SK-N-SH (cell line): Measurements from ENCODE around the gene IRF2. TPM values are rescaled to one million over a fixed set of nuclear protein-coding genes. Genes with fewer than 3 reads are reported as not detected.

Experiments
- CTCF ChIA-PET: fragments of 300-600, 350-600 bp; formaldehyde crosslinking; extraction: SDS; loops from one replicate; lab custom pipeline; 2021; lab: Yijun Ruan, JAX
- POLR2A ChIA-PET: fragments of 350-600 bp; sonication (Branson Sonifier 250); formaldehyde crosslinking; extraction: SDS; loops from one replicate; lab custom pipeline; 2020; ENCODE audit warnings: antibody characterized with exemption, inconsistent platforms; lab: Yijun Ruan, JAX
- DNase-seq: peaks from one replicate; pipeline ENCODE4 v3.0.0; 2012
- H2AFZ ChIP-seq: fragments of 200-600 bp; sonication (generic); 2 replicates; pipeline ENCODE4 v1.8.1; 2016; ENCODE audit warnings: antibody characterized with exemption, mild to moderate bottlenecking, low read depth
- H3F3A ChIP-seq: fragments of 200-600 bp; sonication (generic); replicated peaks from 2 replicates; pipeline ENCODE3; 2016; ENCODE audit warnings: antibody characterized with exemption, mild to moderate bottlenecking; ENCODE audit not compliant: insufficient read depth
- H3K27ac ChIP-seq, 2 experiments: fragments of 200-500 bp in 1 of 2; fragments of 200-600 bp in 1 of 2; sonication (Bioruptor generic) in 1 of 2; sonication (generic), shearing (Covaris generic) in 1 of 2; 2 replicates each; pipeline versions ENCODE4 v1.5.1 to v1.6.1; 2014 to 2016; ENCODE audit warnings: low read depth in 2 of 2, inconsistent platforms in 1 of 2, low read length in 1 of 2, mild to moderate bottlenecking in 1 of 2, mixed read lengths in 1 of 2
- H3K27me3 ChIP-seq: fragments of 200-600 bp; sonication (generic), shearing (Covaris generic); 2 replicates; pipeline ENCODE4 v1.6.1; 2016; ENCODE audit warnings: mixed run types; ENCODE audit not compliant: insufficient read depth
- H3K36me3 ChIP-seq, 2 experiments: fragments of 200-500 bp in 1 of 2; fragments of 200-600 bp in 1 of 2; sonication (Bioruptor generic) in 1 of 2; sonication (generic) in 1 of 2; replicated peaks in 1 of 2; 2 replicates each; pipeline versions ENCODE3 to v1.5.1; 2014 to 2016; ENCODE audit warnings: low read length in 1 of 2, mild to moderate bottlenecking in 1 of 2; ENCODE audit not compliant: insufficient read depth in 2 of 2, control insufficient read depth in 1 of 2
- H3K4me1 ChIP-seq, 2 experiments: fragments of 200-500 bp in 1 of 2; fragments of 200-600 bp in 1 of 2; sonication (Bioruptor generic) in 1 of 2; sonication (generic), shearing (Covaris generic) in 1 of 2; 2 replicates each; pipeline versions ENCODE4 v1.5.1 to v1.6.1; 2014 to 2016; ENCODE audit warnings: low read depth in 1 of 2, low read length in 1 of 2, mixed run types in 1 of 2; ENCODE audit not compliant: insufficient read depth in 2 of 2, control insufficient read depth in 1 of 2
- H3K4me2 ChIP-seq: fragments of 200-600 bp; sonication (generic), shearing (Covaris generic); 2 replicates; pipeline ENCODE4 v1.6.1; 2017; ENCODE audit warnings: mixed run types
- H3K4me3 ChIP-seq, 2 experiments: fragments of 200-500 bp in 1 of 2; fragments of 200-600 bp in 1 of 2; sonication (Bioruptor generic) in 1 of 2; sonication (generic), shearing (Covaris generic) in 1 of 2; 2 replicates each; pipeline versions ENCODE4 v1.5.1 to v1.8.1; 2014 to 2016; ENCODE audit warnings: low read depth in 2 of 2, inconsistent platforms in 1 of 2, low read length in 1 of 2, mild to moderate bottlenecking in 1 of 2, mixed read lengths in 1 of 2, moderate library complexity in 1 of 2
- H3K79me2 ChIP-seq: fragments of 200-600 bp; sonication (generic); 2 replicates; pipeline ENCODE4 v1.8.1; 2017; ENCODE audit warnings: mild to moderate bottlenecking; ENCODE audit not compliant: insufficient read depth
- H3K9ac ChIP-seq: fragments of 200-600 bp; sonication (generic); 2 replicates; pipeline ENCODE4 v1.6.1; 2017; ENCODE audit warnings: mixed run types
- H3K9me2 ChIP-seq: fragments of 200-600 bp; sonication (generic); 2 replicates; pipeline ENCODE4 v1.6.1; 2017; ENCODE audit warnings: mixed run types
- H3K9me3 ChIP-seq: fragments of 200-600 bp; sonication (generic); 2 replicates; pipeline ENCODE4 v1.6.1; 2017; ENCODE audit warnings: mixed run types, mild to moderate bottlenecking, moderate library complexity
- H4K20me1 ChIP-seq: fragments of 200-600 bp; sonication (generic); 2 replicates; pipeline ENCODE4 v1.6.1; 2017; ENCODE audit warnings: mild to moderate bottlenecking, mixed run types; ENCODE audit not compliant: insufficient read depth
- EZH2phosphoT487 ChIP-seq: fragments of 200-600 bp; sonication (generic); IDR thresholded peaks from 2 replicates; pipeline ENCODE4 v1.6.1; 2017; ENCODE audit warnings: low read depth, mixed run types, mild to moderate bottlenecking, antibody characterized with exemption, moderate library complexity, borderline replicate concordance
- FOXJ3 ChIP-seq: sonication (generic); formaldehyde crosslinking; IDR thresholded peaks from 2 replicates; pipeline ENCODE4 v1.5.1; 2020; ENCODE audit warnings: mild to moderate bottlenecking, missing genetic modification reagents
- FOXM1 ChIP-seq: IDR thresholded peaks from 2 replicates; pipeline ENCODE4 v1.4.0; 2012; ENCODE audit warnings: low read depth, mild to moderate bottlenecking
- MXI1 ChIP-seq: IDR thresholded peaks from 2 replicates; pipeline ENCODE4 v1.6.1; 2012; ENCODE audit warnings: mild to moderate bottlenecking, low read depth, low read length, improper control_type of control experiment
- RAD21 ChIP-seq: IDR thresholded peaks from 2 replicates; pipeline ENCODE4 v1.6.1; 2012; ENCODE audit warnings: mild to moderate bottlenecking, low read length
- RCOR1 ChIP-seq: fragments of 150-350 bp; IDR thresholded peaks from 2 replicates; pipeline ENCODE4 v1.6.1; 2017; ENCODE audit warnings: antibody characterized with exemption, low read length
- RFX5 ChIP-seq: IDR thresholded peaks from 2 replicates; pipeline ENCODE4 v1.6.1; 2012; ENCODE audit warnings: mild to moderate bottlenecking, improper control_type of control experiment, low read length
- SIN3A ChIP-seq: IDR thresholded peaks from 2 replicates; pipeline ENCODE4 v1.6.1; 2012; ENCODE audit warnings: low read depth, mild to moderate bottlenecking, low read length, moderate library complexity, borderline replicate concordance
- TCF12 ChIP-seq: IDR thresholded peaks from 2 replicates; pipeline ENCODE4 v1.4.0; 2012
- YY1 ChIP-seq: IDR thresholded peaks from 2 replicates; pipeline ENCODE4 v1.4.0; 2012; ENCODE audit warnings: low read depth, mild to moderate bottlenecking
- WGBS: methylation state at CpG from one replicate; pipeline ENCODE4 v1.1.6; 2017; ENCODE audit warnings: low lambda C conversion rate; 5-methylcytosine and 5-hydroxymethylcytosine counted together
- polyA plus RNA-seq, 3 experiments: library from polyadenylated mRNA; depleted of rRNA; stranded (reverse); fragments of >200 nt; gene quantifications; 2 replicates each; pipeline ENCODE4 v1.2.3, GENCODE V29; 2012
- TF ChIP-seq, protein P1 (sequence below): IDR thresholded peaks from 2 replicates; pipeline ENCODE4 v1.4.0; 2012; ENCODE audit warnings: low read depth
- TF ChIP-seq, protein P2 (sequence below): fragments of 200-600 bp; sonication (generic); IDR thresholded peaks from 2 replicates; pipeline ENCODE4 v1.6.1; 2017; ENCODE audit warnings: antibody characterized with exemption, mild to moderate bottlenecking, moderate library complexity
- TF ChIP-seq, protein P3 (sequence below): fragments of 150-350 bp; IDR thresholded peaks from 2 replicates; pipeline ENCODE4 v1.6.1; 2016; ENCODE audit warnings: mild to moderate bottlenecking, low read depth, low read length
- TF ChIP-seq, protein P4 (sequence below): IDR thresholded peaks from 2 replicates; pipeline ENCODE4 v1.4.0; 2012; ENCODE audit warnings: low read depth, borderline replicate concordance
- TF ChIP-seq, protein P5 (sequence below): IDR thresholded peaks from 2 replicates; pipeline ENCODE4 v1.6.1; 2012; ENCODE audit warnings: mild to moderate bottlenecking, low read depth, low read length, moderate library complexity

IRF2 gene
- polyA plus RNA-seq, 1 of the 3 experiments (the other 2 are of a cell fraction): 23.3 TPM

DNA sequence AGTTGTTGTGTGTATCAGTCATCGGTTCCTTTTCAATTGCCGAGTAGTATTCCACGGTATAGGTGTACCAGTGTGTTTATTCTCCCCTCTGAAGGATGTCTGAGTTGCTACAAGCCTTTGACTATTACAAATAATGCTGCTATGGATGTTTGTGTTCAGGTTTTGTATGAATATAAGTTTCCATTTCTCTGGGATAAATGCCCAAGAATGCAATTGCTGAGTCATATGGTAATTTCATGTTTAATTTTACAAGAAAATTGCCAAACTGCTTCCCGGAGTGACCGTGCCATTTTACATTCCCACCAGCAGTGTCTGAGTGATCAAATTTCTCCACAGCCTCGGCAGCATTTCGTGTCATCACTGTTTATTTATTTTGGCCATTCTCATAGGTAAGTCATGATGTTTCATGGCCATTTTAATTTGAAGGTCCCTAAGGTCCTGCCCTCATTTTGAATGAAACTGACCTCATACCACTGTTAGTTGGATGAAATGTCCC, 73.9 kb downstream of the IRF2 start (continued):
- TF ChIP-seq, protein P1, sequence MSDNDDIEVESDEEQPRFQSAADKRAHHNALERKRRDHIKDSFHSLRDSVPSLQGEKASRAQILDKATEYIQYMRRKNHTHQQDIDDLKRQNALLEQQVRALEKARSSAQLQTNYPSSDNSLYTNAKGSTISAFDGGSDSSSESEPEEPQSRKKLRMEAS: no peak
- no peak for TF ChIP-seq RCOR1
- no peak for TF ChIP-seq MXI1
- no peak for TF ChIP-seq EZH2phosphoT487
- TF ChIP-seq, protein P2, sequence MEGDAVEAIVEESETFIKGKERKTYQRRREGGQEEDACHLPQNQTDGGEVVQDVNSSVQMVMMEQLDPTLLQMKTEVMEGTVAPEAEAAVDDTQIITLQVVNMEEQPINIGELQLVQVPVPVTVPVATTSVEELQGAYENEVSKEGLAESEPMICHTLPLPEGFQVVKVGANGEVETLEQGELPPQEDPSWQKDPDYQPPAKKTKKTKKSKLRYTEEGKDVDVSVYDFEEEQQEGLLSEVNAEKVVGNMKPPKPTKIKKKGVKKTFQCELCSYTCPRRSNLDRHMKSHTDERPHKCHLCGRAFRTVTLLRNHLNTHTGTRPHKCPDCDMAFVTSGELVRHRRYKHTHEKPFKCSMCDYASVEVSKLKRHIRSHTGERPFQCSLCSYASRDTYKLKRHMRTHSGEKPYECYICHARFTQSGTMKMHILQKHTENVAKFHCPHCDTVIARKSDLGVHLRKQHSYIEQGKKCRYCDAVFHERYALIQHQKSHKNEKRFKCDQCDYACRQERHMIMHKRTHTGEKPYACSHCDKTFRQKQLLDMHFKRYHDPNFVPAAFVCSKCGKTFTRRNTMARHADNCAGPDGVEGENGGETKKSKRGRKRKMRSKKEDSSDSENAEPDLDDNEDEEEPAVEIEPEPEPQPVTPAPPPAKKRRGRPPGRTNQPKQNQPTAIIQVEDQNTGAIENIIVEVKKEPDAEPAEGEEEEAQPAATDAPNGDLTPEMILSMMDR: peak; percentile 56
- no peak for TF ChIP-seq FOXJ3 (CRISPR knock-in tag)
- TF ChIP-seq RAD21: no peak
- 0 out of 2 replicates have a peak, but pooled peaks have one; percentile 38 for TF ChIP-seq YY1

DNA sequence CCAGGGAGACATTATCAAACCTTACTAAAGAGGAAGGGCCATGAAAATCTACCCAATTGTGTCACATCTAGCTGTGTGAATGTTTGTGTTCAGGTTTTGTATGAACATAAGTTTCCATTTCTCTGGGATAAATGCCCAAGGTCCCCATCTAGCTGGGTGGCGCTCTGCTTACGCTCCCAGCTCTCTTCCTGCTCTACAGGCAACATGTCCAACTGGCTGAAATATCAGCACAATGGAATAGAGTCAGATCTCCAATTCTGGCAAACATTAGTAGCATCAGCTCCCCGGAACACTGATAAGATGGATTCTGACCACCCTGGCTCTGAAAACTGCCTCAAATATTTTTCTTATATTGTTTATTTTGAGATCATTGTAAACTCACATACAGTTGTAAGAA, 74.8 kb downstream of the IRF2 start:
- Histone ChIP-seq H3K36me3 (peaks cover 21 to 48% of the 10 kb centered on the region in 2 experiments), H3K9me3 (no peaks in the 10 kb centered on the region), H3K9ac (no peak overlapping the region), H4K20me1 (no peaks in the 10 kb centered on the region), H2AFZ (no peak overlapping the region), H3K4me3 (no peak overlapping the region), H3K27ac (peak overlapping the region in 1 of 2 experiments; percentile 86; a peak in 1 of 4 replicates), H3F3A (peaks cover 12% of the 10 kb centered on the region), H3K27me3 (no peaks in the 10 kb centered on the region), H3K4me1 (peaks cover 7 to 16% of the 10 kb centered on the region in 2 experiments), H3K9me2 (no peaks in the 10 kb centered on the region), H3K4me2 (no peak overlapping the region), H3K79me2 (no peaks in the 10 kb centered on the region)
- ChIA-PET POLR2A (no interaction called here), CTCF (interaction anchor here (1.2 kb wide), 1 partner anchor 21 kb away, joined by 3 read pairs; no protein-coding TSS in a partner anchor)
- TF ChIP-seq SIN3A (no peak), TCF12 (no peak), RAD21 (no peak), RFX5 (no peak), FOXM1 (no peak), EZH2phosphoT487 (no peak)
- TF ChIP-seq, protein P3, sequence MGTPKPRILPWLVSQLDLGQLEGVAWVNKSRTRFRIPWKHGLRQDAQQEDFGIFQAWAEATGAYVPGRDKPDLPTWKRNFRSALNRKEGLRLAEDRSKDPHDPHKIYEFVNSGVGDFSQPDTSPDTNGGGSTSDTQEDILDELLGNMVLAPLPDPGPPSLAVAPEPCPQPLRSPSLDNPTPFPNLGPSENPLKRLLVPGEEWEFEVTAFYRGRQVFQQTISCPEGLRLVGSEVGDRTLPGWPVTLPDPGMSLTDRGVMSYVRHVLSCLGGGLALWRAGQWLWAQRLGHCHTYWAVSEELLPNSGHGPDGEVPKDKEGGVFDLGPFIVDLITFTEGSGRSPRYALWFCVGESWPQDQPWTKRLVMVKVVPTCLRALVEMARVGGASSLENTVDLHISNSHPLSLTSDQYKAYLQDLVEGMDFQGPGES: no peak
- TF ChIP-seq, protein P4, sequence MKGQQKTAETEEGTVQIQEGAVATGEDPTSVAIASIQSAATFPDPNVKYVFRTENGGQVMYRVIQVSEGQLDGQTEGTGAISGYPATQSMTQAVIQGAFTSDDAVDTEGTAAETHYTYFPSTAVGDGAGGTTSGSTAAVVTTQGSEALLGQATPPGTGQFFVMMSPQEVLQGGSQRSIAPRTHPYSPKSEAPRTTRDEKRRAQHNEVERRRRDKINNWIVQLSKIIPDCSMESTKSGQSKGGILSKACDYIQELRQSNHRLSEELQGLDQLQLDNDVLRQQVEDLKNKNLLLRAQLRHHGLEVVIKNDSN: no peak
- TF ChIP-seq, protein P5, sequence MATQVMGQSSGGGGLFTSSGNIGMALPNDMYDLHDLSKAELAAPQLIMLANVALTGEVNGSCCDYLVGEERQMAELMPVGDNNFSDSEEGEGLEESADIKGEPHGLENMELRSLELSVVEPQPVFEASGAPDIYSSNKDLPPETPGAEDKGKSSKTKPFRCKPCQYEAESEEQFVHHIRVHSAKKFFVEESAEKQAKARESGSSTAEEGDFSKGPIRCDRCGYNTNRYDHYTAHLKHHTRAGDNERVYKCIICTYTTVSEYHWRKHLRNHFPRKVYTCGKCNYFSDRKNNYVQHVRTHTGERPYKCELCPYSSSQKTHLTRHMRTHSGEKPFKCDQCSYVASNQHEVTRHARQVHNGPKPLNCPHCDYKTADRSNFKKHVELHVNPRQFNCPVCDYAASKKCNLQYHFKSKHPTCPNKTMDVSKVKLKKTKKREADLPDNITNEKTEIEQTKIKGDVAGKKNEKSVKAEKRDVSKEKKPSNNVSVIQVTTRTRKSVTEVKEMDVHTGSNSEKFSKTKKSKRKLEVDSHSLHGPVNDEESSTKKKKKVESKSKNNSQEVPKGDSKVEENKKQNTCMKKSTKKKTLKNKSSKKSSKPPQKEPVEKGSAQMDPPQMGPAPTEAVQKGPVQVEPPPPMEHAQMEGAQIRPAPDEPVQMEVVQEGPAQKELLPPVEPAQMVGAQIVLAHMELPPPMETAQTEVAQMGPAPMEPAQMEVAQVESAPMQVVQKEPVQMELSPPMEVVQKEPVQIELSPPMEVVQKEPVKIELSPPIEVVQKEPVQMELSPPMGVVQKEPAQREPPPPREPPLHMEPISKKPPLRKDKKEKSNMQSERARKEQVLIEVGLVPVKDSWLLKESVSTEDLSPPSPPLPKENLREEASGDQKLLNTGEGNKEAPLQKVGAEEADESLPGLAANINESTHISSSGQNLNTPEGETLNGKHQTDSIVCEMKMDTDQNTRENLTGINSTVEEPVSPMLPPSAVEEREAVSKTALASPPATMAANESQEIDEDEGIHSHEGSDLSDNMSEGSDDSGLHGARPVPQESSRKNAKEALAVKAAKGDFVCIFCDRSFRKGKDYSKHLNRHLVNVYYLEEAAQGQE: no peak
- no peak for DNase-seq
- 95% methylated on average over 3 of the region's 3 CpGs for WGBS
